Neural crest cell (in vitro differentiated cells): ENCODE results near the gene SLC51B. TPM values are rescaled to one million over a fixed set of nuclear protein-coding genes. Genes with fewer than 3 reads are reported as not detected.

ENCODE experiments used
- DNase-seq: peaks from one replicate; pipeline ENCODE4 v3.0.0; 2021; ENCODE audit warnings: low read depth, mixed read lengths, low spot score
- H3K27ac Mint-ChIP-seq: one replicate; pipeline ENCODE4 v1.8.0; 2021; ENCODE audit warnings: mild to moderate bottlenecking, mixed read lengths; ENCODE audit not compliant: unreplicated experiment
- H3K27me3 Mint-ChIP-seq: 2 replicates; pipeline ENCODE4 v1.8.0; 2021; ENCODE audit warnings: low read depth, mild to moderate bottlenecking, mixed read lengths
- H3K36me3 Mint-ChIP-seq: 2 replicates; pipeline ENCODE4 v1.8.0; 2021; ENCODE audit warnings: low read depth, mild to moderate bottlenecking, mixed read lengths
- H3K4me1 Mint-ChIP-seq: 2 replicates; pipeline ENCODE4 v1.8.0; 2021; ENCODE audit warnings: mixed read lengths
- H3K4me3 Mint-ChIP-seq: one replicate; pipeline ENCODE4 v1.8.0; 2021; ENCODE audit warnings: mild to moderate bottlenecking, mixed read lengths
- H3K9me3 Mint-ChIP-seq: 2 replicates; pipeline ENCODE4 v1.8.0; 2021; ENCODE audit warnings: mixed read lengths
- CTCF ChIP-seq: fragments of 200-600 bp; sonication (generic); conservative IDR thresholded peaks from 2 replicates; pipeline ENCODE4 v1.5.0; 2021; ENCODE audit warnings: antibody characterized with exemption, mild to moderate bottlenecking
- total RNA-seq: library from RNA; stranded (reverse); gene quantifications from 2 replicates; pipeline ENCODE4 v1.2.1, GENCODE V29; 2021

The SLC51B gene
- total RNA-seq, 1 donor from 2014 or later: not detected

GRCh38 chr15:65034719-65035118 lies 10.5 kb upstream of the SLC51B start:
- H3K36me3 Mint-ChIP-seq: no peaks in the 10 kb centered on the region
- no peak overlapping the region for H3K4me3 Mint-ChIP-seq

GRCh38 chr15:65037309-65037708 lies 7.9 kb upstream of the SLC51B start:
- no peak overlapping the region for H3K4me3 Mint-ChIP-seq
- H3K27me3 Mint-ChIP-seq: no peaks in the 10 kb centered on the region
- no peaks in the 10 kb centered on the region for H3K9me3 Mint-ChIP-seq
- no peak for TF ChIP-seq CTCF
- H3K36me3 Mint-ChIP-seq: no peaks in the 10 kb centered on the region
- no peak overlapping the region for H3K27ac Mint-ChIP-seq
- no peak for DNase-seq
- H3K4me1 Mint-ChIP-seq: peaks cover 13% of the 10 kb centered on the region

More at GRCh38 chr15:65034719-65035118, 10.5 kb upstream of the SLC51B start:
- TF ChIP-seq CTCF: no peak
- Mint-ChIP-seq H3K27me3 (peaks cover 5% of the 10 kb centered on the region), H3K4me1 (peaks cover 13% of the 10 kb centered on the region), H3K27ac (no peak overlapping the region), H3K9me3 (no peaks in the 10 kb centered on the region)
- no peak for DNase-seq

GRCh38 chr15:65038428-65038827 lies 6.8 kb upstream of the SLC51B start:
- no peak for TF ChIP-seq CTCF
- DNase-seq: no peak
- H3K27me3 Mint-ChIP-seq: no peaks in the 10 kb centered on the region
- H3K27ac Mint-ChIP-seq: no peak overlapping the region
- H3K4me3 Mint-ChIP-seq: no peak overlapping the region
- H3K4me1 Mint-ChIP-seq: peaks cover 8% of the 10 kb centered on the region
- no peaks in the 10 kb centered on the region for H3K9me3 Mint-ChIP-seq
- H3K36me3 Mint-ChIP-seq: no peaks in the 10 kb centered on the region

- TF ChIP-seq CTCF: no peak
- peaks cover 4% of the 10 kb centered on the region for H3K4me1 Mint-ChIP-seq
- no peaks in the 10 kb centered on the region for H3K27me3 Mint-ChIP-seq
- no peaks in the 10 kb centered on the region for H3K36me3 Mint-ChIP-seq
- H3K4me3 Mint-ChIP-seq: no peak overlapping the region
- no peak overlapping the region for H3K27ac Mint-ChIP-seq
- DNase-seq: no peak
- no peaks in the 10 kb centered on the region for H3K9me3 Mint-ChIP-seq
Observed at GRCh38 chr15:65038836-65039235, 6.4 kb upstream of the SLC51B start.

- peaks cover 8% of the 10 kb centered on the region for H3K4me1 Mint-ChIP-seq
- no peaks in the 10 kb centered on the region for H3K36me3 Mint-ChIP-seq
- TF ChIP-seq CTCF: no peak
- no peak for DNase-seq
- H3K27me3 Mint-ChIP-seq: no peaks in the 10 kb centered on the region
- no peak overlapping the region for H3K27ac Mint-ChIP-seq
- no peak overlapping the region for H3K4me3 Mint-ChIP-seq
- H3K9me3 Mint-ChIP-seq: no peaks in the 10 kb centered on the region
Observed at GRCh38 chr15:65040461-65040860, 4.7 kb upstream of the SLC51B start.

GRCh38 chr15:65041787-65042186 lies 3.4 kb upstream of the SLC51B start:
- no peak for TF ChIP-seq CTCF
- Mint-ChIP-seq H3K4me1 (peaks cover 10% of the 10 kb centered on the region), H3K27me3 (no peaks in the 10 kb centered on the region), H3K4me3 (no peak overlapping the region), H3K9me3 (no peaks in the 10 kb centered on the region), H3K36me3 (no peaks in the 10 kb centered on the region), H3K27ac (no peak overlapping the region)
- DNase-seq: no peak
